Left ventricle myocardium inferior (tissue), 1 donor: ENCODE data around the gene ADAMTSL3. TPM values are rescaled to one million over a fixed set of nuclear protein-coding genes. Genes with fewer than 3 reads are reported as not detected.
A peak's percentile ranks its signal among the peaks of the same experiment; 100 is the strongest.
"Not testable (repeated sequence)": the region's sequence is repeated elsewhere in the genome, so short reads cannot be mapped to it uniquely, and the experiment has no call there.

Source experiments
- DNase-seq: peaks from one replicate; pipeline ENCODE4 v3.0.0-alpha.2; 2020
- H3K27ac ChIP-seq: fragments of 200-600 bp; replicated peaks from 2 replicates; pipeline ENCODE4 v1.8.0; 2021
- H3K27me3 ChIP-seq: fragments of 200-600 bp; 2 replicates; pipeline ENCODE4 v1.8.0; 2021; ENCODE audit warnings: low read depth
- H3K36me3 ChIP-seq: fragments of 200-600 bp; 2 replicates; pipeline ENCODE4 v1.8.0; 2021
- H3K4me1 ChIP-seq: fragments of 200-600 bp; 2 replicates; pipeline ENCODE4 v1.8.0; 2021
- H3K4me3 ChIP-seq: fragments of 200-600 bp; 2 replicates; pipeline ENCODE4 v1.8.0; 2021; ENCODE audit warnings: mild to moderate bottlenecking, moderate library complexity
- H3K9me3 ChIP-seq: fragments of 200-600 bp; replicated peaks from 2 replicates; pipeline ENCODE4 v1.8.0; 2021
- intact Hi-C: fragments of 100-400 bp; cut with micrococcal nuclease; formaldehyde crosslinking; loops from one replicate; pipeline ENCODE4 v1.11.0; 2022
- total RNA-seq: library from RNA; stranded (reverse); fragmentation: NEBNext Ultra II Directional; extraction: Animal tissue kit (Norgen Biotek cat#: 25700); gene quantifications from one replicate; pipeline ENCODE4 v1.2.1, GENCODE V29; 2021
- TF ChIP-seq, protein P1 (sequence below): fragments of 200-600 bp; IDR thresholded peaks from 2 replicates; pipeline ENCODE4 v1.8.0; 2021; ENCODE audit warnings: antibody characterized with exemption, mild to moderate bottlenecking, borderline replicate concordance
- donor health status: DM: no; HTN: yes; CAD: no; lungs with severe emphysema.

ADAMTSL3 gene
- total RNA-seq, 1 donor from 2014 or later, result 11.9 TPM

DNA sequence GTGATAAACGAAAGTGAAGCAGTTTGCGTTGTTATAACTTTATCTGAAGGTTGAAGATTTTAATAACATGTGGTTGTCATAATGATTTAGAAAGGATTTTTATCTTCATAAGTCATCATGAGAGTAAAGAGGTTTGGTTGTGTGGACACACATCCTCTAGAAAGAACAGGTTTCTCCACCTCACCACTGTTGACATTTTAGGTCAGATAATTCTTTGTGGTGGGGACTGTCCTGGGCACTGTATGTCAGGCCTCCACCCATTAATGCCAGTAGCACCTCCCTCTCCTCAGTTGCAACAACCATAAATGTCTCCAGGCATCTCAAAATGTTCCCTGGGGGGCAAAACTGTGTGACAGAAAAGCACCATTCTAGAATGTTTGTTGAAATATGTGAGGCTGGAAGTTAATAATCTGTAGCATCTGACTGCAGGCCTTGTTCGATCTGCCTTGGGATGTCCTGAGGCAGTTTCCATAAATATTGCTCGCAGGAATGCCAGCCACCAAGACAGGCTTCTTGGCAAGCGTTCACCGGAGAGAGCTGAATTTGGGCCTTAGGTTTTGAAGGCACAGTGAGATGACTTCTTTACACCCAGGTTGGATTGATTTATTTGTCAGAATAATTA is 100.1 kb downstream of the ADAMTSL3 start:
- intact Hi-C loops, result no loop called here
- Histone ChIP-seq H3K27me3 (no peaks in the 10 kb centered on the region), H3K9me3 (peaks cover 14% of the 10 kb centered on the region), H3K36me3 (peaks cover 4% of the 10 kb centered on the region), H3K27ac (no peak overlapping the region), H3K4me1 (peaks cover 9% of the 10 kb centered on the region), H3K4me3 (no peak overlapping the region)
- TF ChIP-seq, protein P1, sequence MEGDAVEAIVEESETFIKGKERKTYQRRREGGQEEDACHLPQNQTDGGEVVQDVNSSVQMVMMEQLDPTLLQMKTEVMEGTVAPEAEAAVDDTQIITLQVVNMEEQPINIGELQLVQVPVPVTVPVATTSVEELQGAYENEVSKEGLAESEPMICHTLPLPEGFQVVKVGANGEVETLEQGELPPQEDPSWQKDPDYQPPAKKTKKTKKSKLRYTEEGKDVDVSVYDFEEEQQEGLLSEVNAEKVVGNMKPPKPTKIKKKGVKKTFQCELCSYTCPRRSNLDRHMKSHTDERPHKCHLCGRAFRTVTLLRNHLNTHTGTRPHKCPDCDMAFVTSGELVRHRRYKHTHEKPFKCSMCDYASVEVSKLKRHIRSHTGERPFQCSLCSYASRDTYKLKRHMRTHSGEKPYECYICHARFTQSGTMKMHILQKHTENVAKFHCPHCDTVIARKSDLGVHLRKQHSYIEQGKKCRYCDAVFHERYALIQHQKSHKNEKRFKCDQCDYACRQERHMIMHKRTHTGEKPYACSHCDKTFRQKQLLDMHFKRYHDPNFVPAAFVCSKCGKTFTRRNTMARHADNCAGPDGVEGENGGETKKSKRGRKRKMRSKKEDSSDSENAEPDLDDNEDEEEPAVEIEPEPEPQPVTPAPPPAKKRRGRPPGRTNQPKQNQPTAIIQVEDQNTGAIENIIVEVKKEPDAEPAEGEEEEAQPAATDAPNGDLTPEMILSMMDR, result no peak
- no peak for DNase-seq

DNA sequence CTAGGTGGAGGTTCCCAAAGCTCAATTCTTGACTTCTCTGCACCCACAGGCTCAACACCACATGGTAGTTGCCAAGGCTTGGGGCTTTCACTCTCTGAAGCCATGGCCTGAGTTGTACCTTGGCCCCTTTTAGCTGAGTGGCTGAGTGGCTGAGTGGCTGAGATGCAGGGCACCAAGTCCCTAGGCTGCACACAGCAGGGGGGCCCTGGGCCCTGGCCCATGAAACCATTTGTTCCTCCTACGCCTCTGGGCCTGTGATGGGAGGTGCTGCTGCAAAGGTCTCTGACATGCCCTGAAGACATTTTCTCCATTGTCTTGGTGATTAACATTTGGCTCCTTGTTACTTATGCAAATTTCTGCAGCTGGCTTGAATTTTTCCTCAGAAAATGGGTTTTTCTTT is 103.4 kb downstream of the ADAMTSL3 start:
- H3K36me3 ChIP-seq, intact Hi-C loops, H3K27me3 ChIP-seq, H3K4me3 ChIP-seq, H3K27ac ChIP-seq, H3K4me1 ChIP-seq, DNase-seq: not testable (repeated sequence)
- H3K9me3 ChIP-seq, result peaks cover 14% of the 10 kb centered on the region

DNA sequence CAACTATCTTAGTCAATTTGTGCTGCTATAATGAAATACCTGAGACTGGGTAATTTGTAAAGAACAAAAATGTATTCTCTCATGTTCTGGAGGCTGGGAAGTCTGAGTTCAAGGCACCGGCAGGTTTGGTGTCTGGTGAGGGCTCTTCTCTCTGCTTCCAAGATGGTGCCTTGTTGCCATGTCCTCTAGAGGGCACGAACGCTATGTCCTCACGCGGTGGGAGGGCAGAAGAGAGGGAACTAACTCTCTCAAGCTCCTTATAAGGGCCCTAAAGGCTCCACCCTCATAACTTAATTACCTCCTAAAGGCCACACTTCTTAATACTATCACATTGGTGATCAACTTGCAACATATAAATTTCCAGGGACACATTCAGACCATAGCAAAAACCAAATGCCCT is 108.4 kb downstream of the ADAMTSL3 start:
- TF ChIP-seq, protein P1, result no peak
- H3K27me3 ChIP-seq, result no peaks in the 10 kb centered on the region
- intact Hi-C loops, result no loop called here
- H3K27ac ChIP-seq, result no peak overlapping the region
- peaks cover 5% of the 10 kb centered on the region for H3K9me3 ChIP-seq
- no peak overlapping the region for H3K4me3 ChIP-seq
- no peak for DNase-seq
- peaks cover 36% of the 10 kb centered on the region for H3K4me1 ChIP-seq
- peaks cover 1% of the 10 kb centered on the region for H3K36me3 ChIP-seq

DNA sequence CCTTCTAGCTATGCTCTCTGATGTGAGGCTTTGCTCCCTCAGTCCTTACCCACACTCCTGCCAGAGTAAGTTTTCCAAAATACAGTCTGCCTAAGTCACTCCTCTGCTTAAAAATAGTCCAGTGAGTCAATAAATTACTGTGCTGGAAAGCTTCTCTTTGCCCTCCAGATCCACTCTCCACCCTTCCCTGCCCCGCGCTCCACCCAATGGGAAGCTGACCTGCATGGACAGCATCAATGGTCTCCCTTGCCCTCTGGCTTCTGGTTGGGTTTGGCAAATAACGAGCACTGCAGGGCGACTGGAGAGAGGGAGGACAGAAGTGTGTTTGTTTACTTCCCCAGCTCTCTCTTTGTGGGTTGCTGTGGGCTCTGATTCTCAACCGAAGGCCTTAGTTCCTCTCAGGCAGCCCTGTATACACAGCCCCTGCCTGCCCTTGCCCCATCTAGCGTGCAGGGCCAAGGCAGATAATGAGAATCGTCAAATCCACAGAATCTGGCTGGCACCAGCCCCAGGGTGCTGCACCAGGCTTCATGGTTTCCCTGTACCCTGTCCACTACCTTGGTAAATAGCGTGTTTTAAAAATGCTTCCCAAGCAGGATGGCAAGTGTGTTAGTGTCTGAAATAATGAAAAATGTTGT is 110.4 kb downstream of the ADAMTSL3 start:
- Histone ChIP-seq H3K4me3 (no peak overlapping the region), H3K36me3 (no peaks in the 10 kb centered on the region), H3K27ac (peak overlapping the region; percentile 53), H3K9me3 (no peaks in the 10 kb centered on the region), H3K4me1 (peaks cover 56% of the 10 kb centered on the region), H3K27me3 (no peaks in the 10 kb centered on the region)
- intact Hi-C loops, result no loop called here
- DNase-seq, result no peak
- TF ChIP-seq, protein P1, result no peak

DNA sequence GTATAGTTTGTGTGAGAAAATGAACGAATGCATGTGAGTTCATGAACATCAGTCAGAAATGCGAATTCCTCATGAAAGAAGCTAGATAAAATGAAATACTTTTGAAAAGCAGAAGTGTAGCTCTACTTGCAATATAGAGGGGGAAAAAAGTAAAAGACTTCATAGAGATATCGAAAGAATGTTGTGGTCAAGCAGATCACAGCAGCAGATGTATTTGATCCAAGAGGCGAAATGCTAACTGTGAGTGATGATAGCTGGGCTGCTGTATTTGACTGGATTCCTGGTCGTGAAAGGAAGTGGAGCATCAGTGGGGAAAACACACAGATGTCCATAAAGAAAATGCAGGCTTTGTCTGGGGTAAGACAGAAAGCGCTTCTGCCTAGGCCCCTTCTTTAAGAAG is 112.4 kb downstream of the ADAMTSL3 start:
- H3K4me1 ChIP-seq, result peaks cover 63% of the 10 kb centered on the region
- no peak for DNase-seq
- intact Hi-C loops, result no loop called here
- no peak overlapping the region for H3K4me3 ChIP-seq
- H3K27ac ChIP-seq, result no peak overlapping the region
- no peaks in the 10 kb centered on the region for H3K9me3 ChIP-seq
- H3K36me3 ChIP-seq, result no peaks in the 10 kb centered on the region
- H3K27me3 ChIP-seq, result no peaks in the 10 kb centered on the region
- TF ChIP-seq, protein P1, result no peak

DNA sequence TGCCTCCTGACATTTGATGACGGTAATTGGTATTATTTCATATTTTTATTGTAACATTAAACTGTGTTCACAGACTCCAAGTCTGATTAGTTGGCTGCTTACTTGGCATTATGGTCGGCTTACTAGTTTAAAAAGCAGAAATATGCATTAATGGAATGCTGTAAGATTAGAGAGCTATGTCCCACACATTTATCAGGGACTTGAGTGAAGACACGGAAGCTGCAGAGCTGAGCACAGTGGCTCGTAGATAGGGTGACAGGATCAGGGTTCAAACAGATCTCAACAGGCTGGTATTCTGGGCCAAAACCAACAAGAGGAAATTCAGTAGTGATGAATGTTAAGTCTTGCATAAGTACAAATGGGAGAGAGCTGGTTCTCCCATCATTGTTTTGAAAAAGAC is 113.8 kb downstream of the ADAMTSL3 start:
- peak overlapping the region; percentile 11 for H3K27ac ChIP-seq
- DNase-seq, result no peak

More for the DNA sequence above, 113.8 kb downstream of the ADAMTSL3 start:
- H3K27me3 ChIP-seq, result no peaks in the 10 kb centered on the region
- H3K36me3 ChIP-seq, result no peaks in the 10 kb centered on the region
- intact Hi-C loops, result no loop called here
- TF ChIP-seq, protein P1, result no peak
- H3K4me1 ChIP-seq, result peaks cover 63% of the 10 kb centered on the region
- H3K9me3 ChIP-seq, result no peaks in the 10 kb centered on the region
- no peak overlapping the region for H3K4me3 ChIP-seq
